Common myeloid progenitor, CD34-positive (primary cell): ENCODE results near the gene USH2A.
"Not testable (repeated sequence)": the region's sequence is repeated elsewhere in the genome, so short reads cannot be mapped to it uniquely, and the experiment has no call there.

Experiments
- CTCF ChIA-PET: fragments of 350-600 bp; sonication (Branson Sonifier 250); formaldehyde crosslinking; loops from one replicate; lab custom pipeline; 2021; ENCODE audit warnings: antibody characterized with exemption; lab: Charles Lee
- POLR2A ChIA-PET: fragments of 350-600 bp; sonication (Branson Sonifier 250); formaldehyde crosslinking; loops from one replicate; lab custom pipeline; 2021; ENCODE audit warnings: antibody characterized with exemption; lab: Charles Lee
- DNase-seq, 3 donors: peaks; one replicate each; pipeline versions ENCODE4 v3.0.0 to v3.0.0-alpha.2; 2013
- H3K27ac ChIP-seq, 2 experiments: 1 replicate in 1 of 2; 2 replicates in 1 of 2; pipeline ENCODE4 v1.7.0; 2013; ENCODE audit warnings: inconsistent platforms in 2 of 2, low read length in 2 of 2, mild to moderate bottlenecking in 2 of 2, low read depth in 1 of 2, moderate library complexity in 1 of 2; ENCODE audit not compliant: severe bottlenecking in 2 of 2, insufficient read depth in 1 of 2, poor library complexity in 1 of 2
- H3K27me3 ChIP-seq, 5 experiments: replicated peaks in 2 of 5; 1 replicate in 3 of 5; 2 replicates in 2 of 5; pipeline versions ENCODE4 v1.6.1 to v1.7.0; 2013; ENCODE audit warnings: low read length in 4 of 5, mild to moderate bottlenecking in 2 of 5, moderate library complexity in 2 of 5, inconsistent platforms in 1 of 5; ENCODE audit not compliant: insufficient read depth in 5 of 5, control insufficient read depth in 4 of 5
- H3K36me3 ChIP-seq, 4 experiments: 1 replicate in 2 of 4; 2 replicates in 2 of 4; pipeline versions ENCODE4 v1.6.1 to v1.7.0; 2013; ENCODE audit warnings: low read length in 3 of 4, control low read depth in 1 of 4, mild to moderate bottlenecking in 1 of 4; ENCODE audit not compliant: control insufficient read depth in 4 of 4, insufficient read depth in 4 of 4
- H3K4me1 ChIP-seq, 4 experiments: 1 replicate in 3 of 4; 2 replicates in 1 of 4; pipeline versions ENCODE4 v1.6.1 to v1.7.1; 2013; ENCODE audit warnings: low read length in 3 of 4, mild to moderate bottlenecking in 3 of 4, control low read depth in 1 of 4, inconsistent platforms in 1 of 4, moderate library complexity in 1 of 4; ENCODE audit not compliant: control insufficient read depth in 4 of 4, insufficient read depth in 4 of 4; ENCODE audit errors: control extremely low read depth in 1 of 4
- H3K4me3 ChIP-seq, 7 experiments: 1 replicate in 4 of 7; 2 replicates in 3 of 7; pipeline versions ENCODE4 v1.5.1 to v1.7.0; 2013; ENCODE audit warnings: mild to moderate bottlenecking in 7 of 7, low read length in 6 of 7, moderate library complexity in 6 of 7, inconsistent platforms in 2 of 7, low read depth in 2 of 7, control low read depth in 1 of 7; ENCODE audit not compliant: insufficient read depth in 4 of 7, control insufficient read depth in 1 of 7; ENCODE audit errors: extremely low read depth in 1 of 7
- H3K9me3 ChIP-seq, 5 experiments: 1 replicate in 4 of 5; 2 replicates in 1 of 5; pipeline versions ENCODE4 v1.6.1 to v1.7.1; 2013; ENCODE audit warnings: low read length in 4 of 5, mild to moderate bottlenecking in 2 of 5, inconsistent platforms in 1 of 5, low read depth in 1 of 5, moderate library complexity in 1 of 5; ENCODE audit not compliant: control insufficient read depth in 4 of 5, insufficient read depth in 2 of 5; ENCODE audit errors: control extremely low read depth in 1 of 5
- WGBS: methylation state at CpG from one replicate; pipeline ENCODE4 v1.1.5; 2013; ENCODE audit not compliant: insufficient coverage; 5-methylcytosine and 5-hydroxymethylcytosine counted together

USH2A gene

GRCh38 chr1:216154063-216154462 lies 269.2 kb downstream of the USH2A start:
- ChIA-PET CTCF (no interaction called here), POLR2A (no interaction called here)
- DNase-seq = no peak
- H3K36me3 ChIP-seq = no peaks in the 10 kb centered on the region
- H3K27ac ChIP-seq = no peak overlapping the region
- H3K27me3 ChIP-seq = no peaks in the 10 kb centered on the region
- H3K9me3 ChIP-seq = no peaks in the 10 kb centered on the region
- H3K4me3 ChIP-seq = no peak overlapping the region
- no peaks in the 10 kb centered on the region for H3K4me1 ChIP-seq

GRCh38 chr1:216153130-216153529 lies 270.1 kb downstream of the USH2A start:
- ChIA-PET POLR2A (no interaction called here), CTCF (no interaction called here)
- WGBS = 89% methylated on average over 1 of the region's 2 CpGs
- no peaks in the 10 kb centered on the region for H3K9me3 ChIP-seq
- H3K27ac ChIP-seq = no peak overlapping the region
- H3K27me3 ChIP-seq = no peaks in the 10 kb centered on the region
- H3K4me1 ChIP-seq = no peaks in the 10 kb centered on the region
- DNase-seq = no peak
- no peaks in the 10 kb centered on the region for H3K36me3 ChIP-seq
- H3K4me3 ChIP-seq = no peak overlapping the region

GRCh38 chr1:216145451-216146018 lies 277.7 kb downstream of the USH2A start:
- H3K27me3 ChIP-seq, POLR2A ChIA-PET, H3K36me3 ChIP-seq, CTCF ChIA-PET, DNase-seq, H3K27ac ChIP-seq, H3K4me3 ChIP-seq, H3K9me3 ChIP-seq, H3K4me1 ChIP-seq: not testable (repeated sequence)
- no CpG with 5 or more reads among the region's 7 CpGs for WGBS

GRCh38 chr1:216144661-216145450 lies 278.4 kb downstream of the USH2A start:
- ChIA-PET CTCF (no interaction called here), POLR2A (no interaction called here)
- WGBS = 92% methylated on average over 3 of the region's 5 CpGs
- Histone ChIP-seq H3K27ac (no peak overlapping the region), H3K36me3 (no peaks in the 10 kb centered on the region), H3K27me3 (no peaks in the 10 kb centered on the region), H3K4me1 (no peaks in the 10 kb centered on the region), H3K4me3 (no peak overlapping the region), H3K9me3 (no peaks in the 10 kb centered on the region)
- no peak for DNase-seq

DNA sequence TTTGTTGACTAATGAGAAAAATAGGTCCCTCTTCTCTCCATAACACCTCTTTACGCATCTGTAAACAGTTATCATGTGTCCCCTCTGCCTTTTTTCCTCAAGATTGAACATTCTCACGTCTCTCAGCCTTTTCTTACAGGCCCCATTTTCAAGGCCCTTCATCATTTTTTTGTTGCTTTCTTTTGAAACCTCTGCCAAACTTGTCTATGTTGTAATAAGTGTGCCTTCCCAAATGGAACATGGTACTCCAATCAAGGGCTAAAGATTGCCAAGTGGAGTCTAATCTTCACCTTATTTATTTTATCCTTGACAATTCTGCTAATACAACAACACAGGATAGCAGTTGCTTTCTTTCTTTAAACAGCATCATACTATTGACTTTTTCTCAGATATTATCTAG lies 280.3 kb downstream of the USH2A start:
- H3K27me3 ChIP-seq = no peaks in the 10 kb centered on the region
- no peaks in the 10 kb centered on the region for H3K36me3 ChIP-seq
- no peak for DNase-seq
- H3K4me3 ChIP-seq = no peak overlapping the region
- POLR2A ChIA-PET = no interaction called here
- H3K27ac ChIP-seq = no peak overlapping the region
- 91% methylated on average over 1 of the region's 2 CpGs for WGBS
- CTCF ChIA-PET = no interaction called here
- no peaks in the 10 kb centered on the region for H3K4me1 ChIP-seq
- no peaks in the 10 kb centered on the region for H3K9me3 ChIP-seq

DNA sequence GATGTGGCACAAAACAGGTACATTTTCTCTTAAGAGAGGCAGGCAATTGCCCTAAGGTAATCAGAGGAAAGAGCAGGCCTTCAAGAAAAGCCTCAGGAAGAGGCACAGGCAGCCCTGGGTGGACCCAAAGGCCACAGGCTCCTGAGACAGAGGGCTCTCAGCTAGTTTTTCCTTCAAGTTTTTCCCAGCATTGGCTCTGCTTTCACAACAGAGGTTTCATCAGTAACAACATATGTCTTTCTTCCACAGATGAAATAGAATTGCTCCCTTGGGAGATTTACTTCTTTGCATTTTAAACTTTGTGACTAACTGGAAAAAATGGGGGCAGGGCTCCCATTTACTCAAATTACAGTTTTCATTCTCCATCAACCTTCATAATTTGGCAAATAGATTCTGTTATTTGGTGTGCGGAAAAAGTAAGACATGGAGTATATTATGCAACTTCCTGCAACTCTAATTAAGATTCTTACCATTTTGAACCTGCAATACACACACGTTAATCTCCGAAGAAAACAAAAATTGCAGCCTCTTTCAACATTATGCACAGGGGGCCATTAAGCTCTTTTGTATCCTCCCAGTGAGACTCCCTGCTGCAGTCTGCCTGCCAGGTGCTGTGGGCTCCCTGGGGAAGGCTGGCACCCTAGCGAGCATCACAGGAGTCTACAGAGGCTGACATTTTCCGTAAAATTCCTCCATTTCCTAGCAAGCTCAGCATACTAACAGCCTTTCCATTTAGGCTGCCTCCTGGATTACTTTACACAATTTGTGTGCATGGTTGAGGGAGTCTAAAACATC lies 282.3 kb downstream of the USH2A start:
- Histone ChIP-seq H3K4me3 (no peak overlapping the region), H3K36me3 (no peaks in the 10 kb centered on the region), H3K27ac (no peak overlapping the region), H3K27me3 (no peaks in the 10 kb centered on the region), H3K4me1 (no peaks in the 10 kb centered on the region), H3K9me3 (no peaks in the 10 kb centered on the region)
- POLR2A ChIA-PET = no interaction called here
- 88% methylated on average over 4 of the region's 5 CpGs for WGBS
- DNase-seq = no peak
- CTCF ChIA-PET = no interaction called here

DNA sequence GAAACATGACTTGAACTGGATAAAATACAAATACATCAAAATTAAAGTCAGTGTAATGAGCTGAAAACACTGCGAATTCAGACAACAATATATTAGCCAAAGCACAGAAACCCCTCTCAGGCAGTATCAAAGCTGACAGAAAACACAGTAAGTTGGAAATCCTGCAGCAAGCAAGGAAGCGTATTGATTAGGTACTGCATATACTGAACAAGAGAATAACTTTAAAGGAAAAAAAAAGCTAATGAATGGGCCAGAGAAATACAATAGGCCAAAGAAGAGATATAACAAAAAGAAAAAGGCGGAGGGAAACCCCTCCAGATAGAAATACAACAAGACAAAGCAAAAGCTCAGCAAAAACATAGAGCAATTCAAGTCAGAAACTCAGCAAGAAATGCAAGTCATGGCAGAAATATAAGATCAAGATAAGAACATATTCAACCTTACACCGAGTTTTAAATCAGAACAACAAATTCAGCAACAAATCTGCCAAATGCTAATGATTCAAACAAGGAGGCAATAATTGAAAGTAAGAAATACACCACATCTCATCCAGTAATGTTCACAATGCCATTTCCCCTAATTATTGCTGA lies 299.0 kb downstream of the USH2A start:
- ChIA-PET CTCF (no interaction called here), POLR2A (no interaction called here)
- no peak overlapping the region for H3K4me3 ChIP-seq
- no peaks in the 10 kb centered on the region for H3K27me3 ChIP-seq
- H3K4me1 ChIP-seq = no peaks in the 10 kb centered on the region
- no peak overlapping the region for H3K27ac ChIP-seq
- DNase-seq = no peak
- no peaks in the 10 kb centered on the region for H3K36me3 ChIP-seq
- 50% methylated on average over 2 of the region's 4 CpGs for WGBS
- no peaks in the 10 kb centered on the region for H3K9me3 ChIP-seq
